Stimulated activated CD4-positive, alpha-beta T cell treated with anti-CD3 and anti-CD28 coated beads, Interleukin-2, amount 100 ng/mL, for 48 hours (primary cell): ENCODE results near the gene RASGRP4.
A peak's percentile ranks its signal among the peaks of the same experiment; 100 is the strongest.
"Not testable (repeated sequence)": the region's sequence is repeated elsewhere in the genome, so short reads cannot be mapped to it uniquely, and the experiment has no call there.

Experiments
- DNase-seq, 2 donors: peaks; one replicate each; pipeline ENCODE4 v3.0.0-alpha.2; 2020

RASGRP4 gene, protein sequence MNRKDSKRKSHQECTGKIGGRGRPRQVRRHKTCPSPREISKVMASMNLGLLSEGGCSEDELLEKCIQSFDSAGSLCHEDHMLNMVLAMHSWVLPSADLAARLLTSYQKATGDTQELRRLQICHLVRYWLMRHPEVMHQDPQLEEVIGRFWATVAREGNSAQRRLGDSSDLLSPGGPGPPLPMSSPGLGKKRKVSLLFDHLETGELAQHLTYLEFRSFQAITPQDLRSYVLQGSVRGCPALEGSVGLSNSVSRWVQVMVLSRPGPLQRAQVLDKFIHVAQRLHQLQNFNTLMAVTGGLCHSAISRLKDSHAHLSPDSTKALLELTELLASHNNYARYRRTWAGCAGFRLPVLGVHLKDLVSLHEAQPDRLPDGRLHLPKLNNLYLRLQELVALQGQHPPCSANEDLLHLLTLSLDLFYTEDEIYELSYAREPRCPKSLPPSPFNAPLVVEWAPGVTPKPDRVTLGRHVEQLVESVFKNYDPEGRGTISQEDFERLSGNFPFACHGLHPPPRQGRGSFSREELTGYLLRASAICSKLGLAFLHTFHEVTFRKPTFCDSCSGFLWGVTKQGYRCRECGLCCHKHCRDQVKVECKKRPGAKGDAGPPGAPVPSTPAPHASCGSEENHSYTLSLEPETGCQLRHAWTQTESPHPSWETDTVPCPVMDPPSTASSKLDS

DNA sequence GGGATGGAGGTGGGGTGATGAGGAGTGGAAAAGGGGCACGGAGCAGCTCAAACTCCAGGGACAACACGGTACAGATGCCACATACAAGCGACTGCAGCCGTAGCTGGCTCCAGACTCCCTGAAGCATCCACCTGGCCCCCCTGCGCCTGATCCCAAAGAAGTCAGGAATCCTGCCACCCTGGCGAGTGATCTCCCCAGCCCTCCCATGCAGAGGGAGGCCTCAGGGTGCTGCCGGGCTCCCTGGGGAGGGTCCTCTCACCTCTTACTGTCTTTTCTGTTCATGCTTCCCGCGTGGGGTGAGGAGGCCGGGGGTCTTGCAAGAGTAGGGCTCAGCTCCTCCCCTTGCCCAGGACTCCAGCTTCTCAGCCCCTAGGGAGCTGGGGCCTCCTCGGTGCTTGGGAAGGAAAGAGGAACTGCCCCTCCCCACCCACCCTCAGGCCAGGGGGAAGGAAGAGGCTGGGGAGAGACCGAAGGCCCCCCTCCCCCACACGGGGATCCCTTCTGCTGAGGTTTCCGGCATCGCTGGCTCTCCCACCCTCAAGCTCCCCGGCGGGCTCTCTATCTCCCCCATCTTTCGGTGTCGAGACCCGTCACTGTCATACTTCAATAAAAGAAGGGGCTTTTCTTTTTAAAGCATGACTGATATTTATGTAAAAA lies at the start of gene RASGRP4:
TSS of gene RASGRP4 (minus strand) at position 410 of the 657 bp plus-strand sequence. CDS start at position 282, 128 bp downstream.
- DNase-seq: peak; percentile 37 to 38

DNA sequence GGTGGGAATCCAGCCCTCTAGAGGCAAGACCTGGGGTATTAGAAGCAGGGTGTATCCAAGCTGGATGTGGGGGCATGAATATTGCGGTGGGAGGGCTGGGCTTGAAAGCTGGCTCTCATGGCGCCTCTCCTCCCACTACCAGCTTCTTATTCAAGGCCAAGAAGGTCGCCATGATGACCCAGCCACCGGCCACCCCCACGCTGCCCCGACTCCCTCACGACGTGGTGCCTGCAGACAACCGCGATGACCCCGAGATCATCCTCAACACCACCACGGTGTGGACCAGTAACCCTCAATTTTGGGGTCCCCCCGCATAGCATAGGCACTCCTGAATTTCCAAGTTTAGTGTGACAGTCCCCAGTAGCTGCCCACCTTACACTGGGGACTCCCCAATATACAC lies 49.2 kb upstream of the RASGRP4 start:
- DNase-seq: no peak

DNA sequence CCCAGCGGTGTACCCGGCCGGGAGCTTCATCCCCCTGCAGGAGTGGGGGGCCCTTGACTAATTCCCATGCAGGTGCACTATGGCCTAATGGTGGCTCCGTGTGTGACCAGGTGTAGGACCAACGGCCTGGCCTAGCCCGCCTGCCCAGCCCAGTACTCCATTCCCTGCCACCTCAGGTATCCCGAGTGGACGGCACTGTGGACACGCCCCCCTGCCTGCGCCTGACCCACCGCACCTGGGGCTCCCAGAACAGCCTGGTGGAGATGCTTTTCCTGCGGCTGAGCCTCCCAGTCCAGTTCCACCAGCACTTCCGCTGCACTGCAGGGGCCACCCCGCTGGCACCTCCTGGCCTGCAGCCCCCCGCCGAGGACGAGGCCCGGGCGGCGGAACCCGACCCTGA lies 47.2 kb upstream of the RASGRP4 start:
- DNase-seq: no peak

DNA sequence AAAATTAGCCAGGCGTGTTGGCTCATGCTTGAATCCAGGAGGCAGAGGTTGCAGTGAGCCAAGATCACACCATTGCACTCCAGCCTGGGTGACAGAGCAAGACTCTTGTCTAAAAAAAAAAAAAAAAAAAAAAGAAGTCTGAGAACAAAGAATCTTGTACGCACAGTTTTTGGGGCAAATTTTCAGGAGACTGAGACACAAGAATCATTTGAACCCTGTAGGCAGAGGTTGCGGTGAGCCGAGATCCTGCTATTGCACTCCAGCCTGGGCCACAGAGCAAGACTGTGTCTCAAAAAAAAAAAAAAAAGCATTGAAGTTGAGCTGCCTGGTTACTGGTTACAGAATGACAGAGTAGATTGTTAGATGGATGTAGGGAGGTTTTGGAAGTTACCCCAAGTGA lies 46.7 kb upstream of the RASGRP4 start:
- DNase-seq: not testable (repeated sequence)

DNA sequence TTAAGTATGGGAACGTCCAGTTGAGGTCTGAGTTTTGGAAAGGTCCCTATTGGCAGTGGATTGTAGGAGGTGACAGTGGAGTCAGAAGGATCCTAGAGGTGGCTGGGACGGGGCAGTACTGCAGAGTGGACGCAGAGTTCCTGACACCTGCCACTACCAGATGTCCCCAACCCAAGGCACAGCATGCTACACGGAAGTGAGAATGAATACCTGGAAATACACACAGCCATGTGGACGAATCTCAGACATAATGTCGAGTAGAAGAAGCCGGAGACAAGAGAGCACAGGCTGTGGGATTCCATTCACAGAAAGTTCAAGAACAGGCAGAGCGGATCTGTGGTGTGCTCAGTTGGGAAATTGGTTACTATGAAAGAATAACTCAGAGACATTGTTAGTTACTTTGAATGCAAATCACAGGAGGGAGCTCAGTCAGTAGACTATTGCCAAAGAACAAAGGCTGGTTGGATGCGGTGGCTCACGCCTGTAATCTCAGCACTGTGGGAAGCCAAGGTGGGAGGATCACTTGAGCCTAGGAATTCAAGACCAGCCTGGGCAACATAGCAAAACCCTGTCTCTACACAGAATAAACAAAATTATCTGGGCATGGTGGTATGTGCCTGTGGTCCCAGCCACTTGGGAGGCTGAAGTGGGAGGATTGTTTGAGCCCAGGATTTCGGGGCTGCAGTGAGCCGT lies 44.9 kb upstream of the RASGRP4 start:
- no peak for DNase-seq

DNA sequence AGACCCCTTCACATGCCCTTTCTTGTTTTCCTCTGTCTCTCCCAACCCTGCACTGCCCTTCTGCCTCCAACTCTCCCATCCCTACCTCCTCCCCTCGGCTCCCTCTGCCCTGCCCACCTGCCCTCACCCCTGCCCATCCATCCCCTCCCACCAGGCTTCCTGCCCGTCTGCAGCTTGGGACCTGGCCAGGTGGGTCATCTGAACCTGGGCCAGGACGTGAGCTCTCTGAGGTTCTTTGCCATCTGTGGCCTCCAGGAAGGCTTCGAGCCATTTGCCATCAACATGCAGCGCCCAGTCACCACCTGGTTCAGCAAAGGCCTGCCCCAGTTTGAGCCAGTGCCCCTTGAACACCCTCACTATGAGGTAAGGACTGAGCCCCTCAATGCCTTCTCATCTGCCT lies 43.1 kb upstream of the RASGRP4 start:
- no peak for DNase-seq

DNA sequence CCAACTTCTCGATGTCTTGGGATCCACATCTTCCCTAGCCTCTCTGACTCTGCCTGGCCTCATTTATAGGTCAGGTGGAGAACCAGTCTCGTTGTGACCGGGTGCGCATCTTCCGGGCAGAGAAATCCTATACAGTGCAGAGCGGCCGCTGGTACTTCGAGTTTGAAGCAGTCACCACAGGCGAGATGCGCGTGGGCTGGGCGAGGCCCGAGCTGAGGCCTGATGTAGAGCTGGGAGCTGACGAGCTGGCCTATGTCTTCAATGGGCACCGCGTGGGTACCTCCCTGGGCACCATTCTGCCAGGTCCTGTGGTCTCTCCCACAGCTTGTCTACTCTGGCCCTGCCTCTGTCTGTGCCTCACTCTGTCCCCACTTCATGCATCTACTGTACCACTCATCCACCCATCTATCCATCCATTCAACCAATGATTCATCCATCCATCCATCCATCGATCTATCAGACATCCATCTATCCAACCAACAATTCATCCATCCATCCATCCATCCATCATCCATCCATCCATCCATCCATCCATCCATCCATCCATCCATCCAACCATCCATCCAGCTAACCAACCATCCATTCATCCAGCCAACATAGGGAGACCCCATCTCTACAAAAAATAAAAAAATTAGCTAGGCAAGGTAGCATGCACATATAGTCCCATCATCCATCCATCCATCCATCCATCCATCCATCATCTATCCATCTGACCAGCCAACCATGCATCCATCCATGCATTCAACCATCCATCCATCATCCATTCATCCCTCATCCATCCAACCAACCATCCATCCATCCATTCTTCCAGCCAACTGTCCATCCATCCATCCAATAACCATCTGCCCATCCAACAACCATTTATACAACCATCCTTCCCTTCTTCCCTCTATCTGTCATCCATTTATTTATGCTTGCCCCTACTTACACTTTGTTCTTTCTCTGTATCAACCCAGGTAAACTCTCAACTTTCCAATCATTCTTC lies 41.8 kb upstream of the RASGRP4 start:
- DNase-seq: no peak

DNA sequence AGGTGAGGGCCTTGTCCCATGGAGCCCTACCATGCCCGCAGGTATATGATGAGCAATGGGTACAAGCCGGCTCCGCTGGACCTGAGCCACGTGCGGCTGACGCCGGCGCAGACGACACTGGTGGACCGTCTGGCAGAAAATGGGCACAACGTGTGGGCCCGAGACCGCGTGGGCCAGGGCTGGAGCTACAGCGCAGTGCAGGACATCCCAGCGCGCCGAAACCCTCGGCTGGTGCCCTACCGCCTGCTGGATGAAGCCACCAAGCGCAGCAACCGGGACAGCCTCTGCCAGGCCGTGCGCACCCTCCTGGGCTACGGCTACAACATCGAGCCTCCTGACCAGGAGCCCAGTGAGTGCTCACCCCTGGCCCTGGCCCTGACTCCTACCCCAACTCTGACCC lies 40.0 kb upstream of the RASGRP4 start:
- no peak for DNase-seq

DNA sequence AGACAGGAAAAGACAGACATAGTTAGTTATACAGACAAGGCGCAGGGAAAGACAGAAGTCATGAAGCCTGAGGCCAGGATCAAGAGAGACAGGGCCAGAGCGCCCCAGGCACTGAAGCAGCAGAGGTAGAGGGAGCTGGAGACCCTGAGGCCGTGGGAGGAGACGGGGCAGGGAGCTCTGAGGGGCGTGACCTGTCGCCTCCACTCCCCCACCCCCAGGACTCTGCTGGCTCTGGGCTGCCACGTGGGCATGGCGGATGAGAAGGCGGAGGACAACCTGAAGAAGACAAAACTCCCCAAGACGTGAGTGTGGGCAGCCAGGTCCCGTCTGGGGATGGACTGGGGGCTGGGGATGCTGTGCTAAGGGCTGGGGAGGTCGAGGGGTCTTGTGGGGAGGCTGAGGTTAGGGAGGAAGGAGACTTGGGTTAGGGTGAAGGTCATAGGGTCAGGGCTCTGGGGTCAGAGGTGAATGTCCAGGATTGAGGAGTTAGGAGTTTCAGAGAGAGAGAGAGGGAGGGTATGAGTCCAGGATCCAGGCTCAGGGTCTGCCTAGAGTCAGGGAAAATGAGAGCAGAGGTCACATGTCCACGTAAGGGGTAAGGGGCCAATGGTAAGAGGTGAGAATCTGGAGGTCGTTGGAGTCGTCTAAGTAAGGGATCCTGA lies 38.5 kb upstream of the RASGRP4 start:
- no peak for DNase-seq

DNA sequence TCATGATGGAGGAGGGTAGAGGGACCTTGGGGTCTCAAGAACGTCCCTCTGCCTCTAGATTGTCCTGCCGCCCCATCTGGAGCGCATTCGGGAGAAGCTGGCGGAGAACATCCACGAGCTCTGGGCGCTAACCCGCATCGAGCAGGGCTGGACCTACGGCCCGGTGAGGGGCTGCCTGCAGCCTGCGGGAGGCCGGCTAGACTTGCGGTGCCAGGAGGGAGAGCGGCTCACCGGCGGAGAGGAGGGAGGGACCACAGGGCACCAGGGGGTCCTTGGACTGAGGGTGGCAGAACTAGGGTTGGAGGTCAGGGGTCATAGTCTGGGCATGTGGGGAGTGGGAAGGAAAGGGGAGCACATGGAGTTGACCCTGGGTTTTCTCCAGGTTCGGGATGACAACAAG lies 37.3 kb upstream of the RASGRP4 start:
- no peak for DNase-seq

DNA sequence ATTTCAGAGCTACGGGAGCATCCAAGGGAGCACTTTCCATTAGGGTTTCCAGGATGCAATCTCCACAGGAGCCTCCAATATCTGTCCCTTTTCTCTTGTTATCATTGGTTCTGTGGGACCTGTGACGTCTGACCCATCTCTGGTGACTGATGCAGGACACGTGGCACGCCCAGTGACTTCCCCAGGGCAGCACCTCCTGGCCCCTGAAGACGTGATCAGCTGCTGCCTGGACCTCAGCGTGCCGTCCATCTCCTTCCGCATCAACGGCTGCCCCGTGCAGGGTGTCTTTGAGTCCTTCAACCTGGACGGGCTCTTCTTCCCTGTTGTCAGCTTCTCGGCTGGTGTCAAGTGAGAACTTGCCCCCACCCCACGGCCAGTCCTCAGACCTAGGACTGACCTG lies 33.0 kb upstream of the RASGRP4 start:
- DNase-seq: no peak

DNA sequence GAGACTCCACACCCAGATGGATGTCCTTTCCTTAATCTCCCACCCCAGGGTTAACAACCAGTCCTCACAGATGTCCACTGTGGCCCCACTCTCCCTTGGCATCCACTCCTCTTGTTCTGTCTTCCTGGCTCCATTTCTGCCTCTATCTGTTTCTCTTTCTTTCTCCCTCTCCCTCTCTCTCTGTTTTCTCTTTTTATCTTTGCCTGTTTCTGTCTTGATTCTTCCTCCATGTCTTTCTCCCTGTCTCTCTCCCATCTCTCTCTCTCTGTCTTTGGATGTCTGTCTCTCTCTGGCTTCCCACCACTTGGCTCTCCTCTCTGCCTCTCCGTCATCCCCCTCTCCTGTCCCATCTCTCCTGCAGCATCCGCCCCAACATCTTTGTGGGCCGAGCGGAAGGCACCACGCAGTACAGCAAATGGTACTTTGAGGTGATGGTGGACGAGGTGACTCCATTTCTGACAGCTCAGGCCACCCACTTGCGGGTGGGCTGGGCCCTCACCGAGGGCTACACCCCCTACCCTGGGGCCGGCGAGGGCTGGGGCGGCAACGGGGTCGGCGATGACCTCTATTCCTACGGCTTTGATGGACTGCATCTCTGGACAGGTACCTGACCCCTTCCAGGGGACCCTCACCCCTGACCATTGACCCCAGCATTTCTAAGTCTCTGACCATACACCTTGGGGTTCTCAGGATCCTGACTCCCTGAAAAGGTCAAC lies 31.8 kb upstream of the RASGRP4 start:
- DNase-seq: no peak

DNA sequence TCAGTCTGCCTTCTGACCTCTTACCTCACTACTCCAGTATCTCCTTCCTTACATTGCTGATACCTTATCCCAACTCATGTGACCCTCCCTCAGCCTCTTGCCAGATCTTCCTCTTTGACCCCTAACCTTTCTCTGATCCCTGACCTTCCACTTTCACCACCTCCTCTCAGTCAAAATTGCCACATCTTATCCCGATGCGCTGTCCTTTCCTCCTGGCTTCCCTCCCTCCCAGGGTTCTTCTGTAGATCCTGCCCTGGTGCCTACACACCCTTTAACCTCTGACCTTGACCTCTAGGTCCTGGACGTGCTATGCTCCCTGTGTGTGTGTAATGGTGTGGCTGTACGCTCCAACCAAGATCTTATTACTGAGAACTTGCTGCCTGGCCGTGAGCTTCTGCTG lies 31.2 kb upstream of the RASGRP4 start:
- DNase-seq: no peak

DNA sequence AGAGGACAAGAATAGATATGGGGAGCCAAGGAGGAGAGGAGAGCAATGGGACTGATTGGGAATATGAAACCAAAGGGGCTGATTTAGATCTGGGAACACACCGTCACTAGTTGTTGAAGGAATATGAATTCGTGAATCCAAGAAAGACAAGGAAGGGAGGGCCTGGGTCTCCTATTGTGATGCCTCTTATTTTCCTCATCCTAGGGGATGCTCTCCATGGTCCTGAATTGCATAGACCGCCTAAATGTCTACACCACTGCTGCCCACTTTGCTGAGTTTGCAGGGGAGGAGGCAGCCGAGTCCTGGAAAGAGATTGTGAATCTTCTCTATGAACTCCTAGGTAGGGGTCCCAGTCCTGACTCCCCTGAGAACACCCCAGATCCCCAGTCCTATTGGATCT lies 29.0 kb upstream of the RASGRP4 start:
- DNase-seq: no peak

DNA sequence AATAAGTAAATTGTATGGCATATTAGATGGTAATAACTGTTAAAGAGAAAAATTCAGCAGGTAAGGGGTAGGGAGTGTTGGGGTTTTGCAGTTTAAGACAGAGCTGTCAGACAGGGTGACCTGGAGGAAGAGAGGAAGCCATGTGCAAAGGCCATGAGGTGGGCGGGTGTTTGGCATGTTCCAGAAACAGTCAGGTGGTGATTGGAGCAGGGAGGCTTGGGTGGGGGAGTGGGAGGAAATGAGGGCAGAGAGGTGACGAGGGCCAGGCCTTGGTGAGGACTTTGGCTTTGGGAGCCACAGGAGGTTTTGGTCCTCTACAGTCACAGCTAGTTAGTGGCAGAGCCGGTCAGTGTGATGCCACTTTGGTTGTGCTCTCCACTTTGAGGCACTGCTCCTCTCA lies 27.6 kb upstream of the RASGRP4 start:
- no peak for DNase-seq

DNA sequence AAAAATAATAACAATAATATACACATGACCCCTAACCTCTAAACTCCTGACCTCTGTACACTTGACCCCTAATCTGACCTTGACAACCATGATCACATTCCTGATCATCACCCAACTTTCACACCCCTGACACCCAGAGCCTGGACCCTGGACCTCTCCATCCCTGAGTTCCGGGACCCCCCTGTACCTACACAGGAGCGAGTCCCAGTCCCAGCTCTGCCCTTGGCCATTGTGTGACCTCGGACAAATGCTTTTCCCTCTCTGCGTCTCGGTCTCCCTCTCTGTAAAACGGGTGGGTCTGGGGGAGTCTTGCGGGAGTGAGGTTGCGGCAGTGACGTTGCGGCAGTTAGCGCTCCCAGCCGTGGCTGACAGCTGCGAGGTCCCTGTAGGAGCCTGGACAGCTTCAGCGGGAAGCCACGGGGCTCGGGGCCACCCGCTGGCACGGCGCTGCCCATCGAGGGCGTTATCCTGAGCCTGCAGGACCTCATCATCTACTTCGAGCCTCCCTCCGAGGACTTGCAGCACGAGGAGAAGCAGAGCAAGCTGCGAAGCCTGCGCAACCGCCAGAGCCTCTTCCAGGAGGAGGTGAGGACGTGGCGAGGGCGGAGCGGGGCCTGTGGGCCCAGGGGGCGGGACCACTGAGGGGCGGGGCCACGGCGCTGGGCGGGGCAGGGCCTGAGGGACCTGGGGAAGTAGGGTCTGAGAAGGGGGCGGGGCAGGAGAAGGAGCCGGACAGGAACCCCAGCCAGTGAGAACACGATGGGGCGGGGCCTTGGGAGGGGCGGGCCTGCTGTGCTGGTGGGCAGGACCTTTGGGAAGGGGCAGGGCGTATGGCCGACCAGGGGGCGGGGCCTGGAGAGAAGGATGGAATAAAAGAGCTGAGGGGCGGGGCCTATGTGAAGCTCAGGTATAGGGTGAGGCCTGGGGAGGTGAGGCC lies 26.7 kb upstream of the RASGRP4 start:
- DNase-seq: peak in 1 of 2 donors; percentile 26

DNA sequence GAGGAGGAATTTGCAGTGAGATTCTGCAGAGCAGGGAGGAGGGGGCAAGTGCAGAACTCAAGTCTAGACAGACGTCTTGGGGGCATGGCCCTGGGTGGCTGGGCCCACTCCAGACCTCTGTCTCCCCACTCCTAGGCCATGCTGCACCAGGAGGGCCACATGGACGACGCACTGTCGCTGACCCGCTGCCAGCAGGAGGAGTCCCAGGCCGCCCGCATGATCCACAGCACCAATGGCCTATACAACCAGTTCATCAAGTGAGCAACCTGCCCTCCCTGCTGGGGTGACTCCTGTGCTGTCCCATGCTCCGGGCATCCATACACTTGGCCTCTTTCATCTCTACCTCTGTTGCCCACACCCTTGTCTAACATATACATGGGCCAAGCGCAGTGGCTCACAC lies 25.6 kb upstream of the RASGRP4 start:
- DNase-seq: no peak

DNA sequence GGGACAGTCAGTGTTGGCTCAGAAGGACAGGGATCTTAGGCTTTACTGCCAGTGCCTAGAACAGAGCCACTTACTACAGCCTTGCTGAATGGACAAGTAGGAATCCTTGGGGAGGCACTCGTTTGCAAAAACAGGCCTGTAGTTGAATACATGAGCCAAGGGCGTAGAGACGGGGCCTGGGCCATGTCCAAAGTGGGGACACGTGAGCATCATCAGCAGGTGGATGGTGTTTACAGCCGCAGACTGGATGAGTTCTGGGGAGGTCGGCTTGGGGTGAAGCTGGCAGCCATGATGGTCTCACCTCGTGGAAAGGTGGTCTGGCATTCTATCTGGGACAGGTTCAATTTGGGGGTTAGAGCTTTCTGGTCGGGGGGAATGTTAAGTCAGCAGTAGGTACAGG lies 25.0 kb upstream of the RASGRP4 start:
- DNase-seq: no peak

DNA sequence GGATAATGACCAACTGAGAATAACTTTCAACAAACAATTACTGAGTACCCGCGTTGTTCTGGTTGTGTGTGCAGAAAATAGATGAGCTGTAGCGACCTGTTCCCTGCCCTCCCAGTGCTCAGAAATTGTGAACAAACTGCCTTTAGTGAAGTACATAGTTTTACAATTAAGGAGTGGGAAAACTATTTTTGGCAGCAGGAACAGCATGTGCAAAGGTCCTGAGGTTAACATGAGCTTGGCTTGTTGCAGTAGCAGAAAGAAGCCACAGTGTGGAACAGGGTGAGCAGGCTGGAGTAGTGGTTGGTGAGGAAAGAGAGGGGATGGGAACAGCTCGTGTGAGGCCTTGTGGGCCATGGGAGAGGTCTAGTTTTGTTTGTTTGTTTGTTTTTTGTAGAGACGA lies 23.5 kb upstream of the RASGRP4 start:
- DNase-seq: no peak

DNA sequence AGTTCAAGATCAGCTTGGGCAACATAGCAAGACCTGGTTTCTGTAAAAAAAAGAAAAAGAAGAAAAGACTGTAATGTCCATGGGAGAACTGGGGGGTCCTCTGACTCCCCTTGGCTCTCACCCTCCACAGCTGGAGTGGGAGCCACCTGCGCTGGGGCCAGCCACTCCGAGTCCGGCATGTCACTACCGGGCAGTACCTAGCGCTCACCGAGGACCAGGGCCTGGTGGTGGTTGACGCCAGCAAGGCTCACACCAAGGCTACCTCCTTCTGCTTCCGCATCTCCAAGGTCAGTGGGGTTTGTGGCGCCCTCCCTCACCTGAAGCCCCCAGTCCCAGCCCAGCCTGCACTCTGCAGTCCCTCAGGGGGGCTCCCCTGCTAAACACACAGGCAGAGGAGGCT lies 22.2 kb upstream of the RASGRP4 start:
- DNase-seq: no peak
